ENCODE data around the gene TULP4. TPM values are rescaled to one million over a fixed set of nuclear protein-coding genes. Genes with fewer than 3 reads are reported as not detected.

TULP4 gene
- total and polyA plus RNA-seq, 2 of the 8 experiments (the other 6 are each of a cell fraction or from before 2014, with no cell fraction given): 7.7 to 51.6 TPM

- Histone ChIP-seq H4K91ac (replicated peaks; ENCODE audit: insufficient read length, low read length) (no peak overlapping the region), H2BK12ac (ENCODE audit: low read depth, low read length) (no peak overlapping the region), H4K5ac (ENCODE audit: insufficient read length, low read depth, low read length) (no peak overlapping the region), H2AK5ac (ENCODE audit: low read depth, low read length) (no peak overlapping the region), H3K79me1 (ENCODE audit: low read depth, low read length) (no peaks in the 10 kb centered on the region), H2BK5ac (ENCODE audit: low read depth, low read length) (no peak overlapping the region), H2BK15ac (ENCODE audit: low read length) (no peak overlapping the region), H3K4me2 (ENCODE audit: insufficient read depth in 1 of 2, low read depth in 2 of 2, low read length in 2 of 2) (no peak overlapping the region), H3K4me3 (ENCODE audit: extremely low read depth in 1 of 4, insufficient read depth in 2 of 4, low read depth in 3 of 4, low read length in 4 of 4) (no peak overlapping the region), H3K4ac (replicated peaks; ENCODE audit: insufficient read length, low read depth, low read length) (no peak overlapping the region), H3K27ac (ENCODE audit: low read depth, low read length) (no peak overlapping the region), H3K9me3 (ENCODE audit: insufficient read depth in 2 of 2, low read depth in 1 of 2, low read length in 1 of 2) (no peaks in the 10 kb centered on the region), H3K23ac (ENCODE audit: insufficient read length) (no peak overlapping the region), H3K36me3 (ENCODE audit: control insufficient read depth in 2 of 4, insufficient read depth in 4 of 4, low read length in 3 of 4) (peaks cover 0 to 6% (median 2%) of the 10 kb centered on the region in 4 experiments; a peak in 4 of 8 replicates), H3K9ac (replicated peaks in 1 of 4; ENCODE audit: extremely low read depth in 1 of 4, low read depth in 3 of 4, low read length in 3 of 4) (no peak overlapping the region), H2AFZ (ENCODE audit: low read length) (no peak overlapping the region), H3K23me2 (ENCODE audit: low read depth, low read length) (no peaks in the 10 kb centered on the region), H3K56ac (replicated peaks; ENCODE audit: insufficient read length, low read depth, low read length) (no peak overlapping the region), H3K18ac (ENCODE audit: extremely low read depth, low read length) (no peak overlapping the region), H3K14ac (ENCODE audit: insufficient read length) (no peak overlapping the region), H4K20me1 (replicated peaks in 1 of 2; ENCODE audit: control insufficient read depth in 1 of 2, insufficient read depth in 2 of 2, low read length in 2 of 2) (peaks cover 0 to 5% of the 10 kb centered on the region in 2 experiments), H2BK20ac (ENCODE audit: low read length) (no peak overlapping the region), H4K8ac (ENCODE audit: extremely low read depth, insufficient read depth, low read length) (no peak overlapping the region; the same call in 1 of the 2 replicates), H2BK120ac (replicated peaks; ENCODE audit: low read depth, low read length) (no peak overlapping the region), H3K27me3 (replicated peaks in 1 of 4; ENCODE audit: control insufficient read depth in 3 of 4, extremely low read depth in 1 of 4, insufficient read depth in 3 of 4, low read length in 3 of 4) (peaks cover 3 to 6% (median 5%) of the 10 kb centered on the region in 4 experiments; a peak in 4 of 7 replicates), H3K4me1 (replicated peaks in 1 of 4; ENCODE audit: control insufficient read depth in 3 of 4, insufficient read depth in 4 of 4, low read length in 3 of 4) (0 out of 7 replicates have a peak, but pooled peaks cover 0 to 2% (median 0%) of the 10 kb centered on the region in 4 experiments), H3K79me2 (ENCODE audit: control insufficient read depth in 1 of 2, insufficient read depth in 2 of 2, low read length in 2 of 2) (no peaks in the 10 kb centered on the region)
- FAIRE-seq: no peak
- 93% methylated on average over 12 of the region's 12 CpGs; no CpG with 5 or more reads in 1 of the 2 experiments for WGBS, 2 experiments (ENCODE audit: extremely low coverage in 1 of 2, insufficient coverage in 1 of 2, insufficient read length in 1 of 2, insufficient replicate concordance in 2 of 2, low coverage in 1 of 2, low lambda C conversion rate in 2 of 2, missing lambda C conversion rate in 1 of 2)
- no peak for DNase-seq (ENCODE audit: low read depth in 1 of 2, low spot score in 2 of 2)
- TF ChIP-seq CBX5 (IDR thresholded peaks at IDR 0.05; ENCODE audit: low read depth, low read length) (no peak), CHD1 (IDR thresholded peaks at IDR 0.05; ENCODE audit: low read depth, low read length) (no peak), MAFK (IDR thresholded peaks at IDR 0.05; ENCODE audit: low read depth, low read length) (no peak), KDM1A (IDR thresholded peaks at IDR 0.05; ENCODE audit: borderline replicate concordance, low read length) (no peak)
- POLR2A ChIA-PET (ENCODE audit: partially characterized antibody): no interaction called here
- CTCF ChIA-PET (ENCODE audit: partially characterized antibody): no interaction called here
These were observed 164.1 kb downstream of the TULP4 start for GRCh38 chr6:158476389-158476788.
